GM18873 (cell line): ENCODE results near the gene KEL.

Source experiments
- ATAC-seq: cut with Tn5 transposase; IDR thresholded peaks from one replicate; pipeline ENCODE4 v1.9.1; 2021; ENCODE audit warnings: mild to moderate bottlenecking, moderate library complexity, moderate number of reproducible peaks; ENCODE audit not compliant: unreplicated experiment, low FRiP score

KEL gene

GRCh38 chr7:142933092-142933475 lies 29.1 kb downstream of the KEL start:
- no peak for ATAC-seq

GRCh38 chr7:142932386-142933091 lies 29.6 kb downstream of the KEL start:
- ATAC-seq = no peak

GRCh38 chr7:142930126-142930730 lies 31.9 kb downstream of the KEL start:
- ATAC-seq = no peak

- no peak for ATAC-seq
Measured at GRCh38 chr7:142927949-142928348, 34.2 kb downstream of the KEL start.

GRCh38 chr7:142927085-142927745 lies 34.9 kb downstream of the KEL start:
- ATAC-seq = no peak

GRCh38 chr7:142925413-142925812 lies 36.8 kb downstream of the KEL start:
- no peak for ATAC-seq

GRCh38 chr7:142923391-142923790 lies 38.8 kb downstream of the KEL start:
- no peak for ATAC-seq

GRCh38 chr7:142919656-142920055 lies 42.5 kb downstream of the KEL start:
- no peak for ATAC-seq

GRCh38 chr7:142918901-142919300 lies 43.3 kb downstream of the KEL start:
- no peak for ATAC-seq

- no peak for ATAC-seq
Measured at GRCh38 chr7:142917447-142917846, 44.7 kb downstream of the KEL start.

- no peak for ATAC-seq
Measured at GRCh38 chr7:142916508-142916907, 45.7 kb downstream of the KEL start.

- no peak for ATAC-seq
Measured at GRCh38 chr7:142915315-142915714, 46.8 kb downstream of the KEL start.

GRCh38 chr7:142914121-142914520 lies 48.0 kb downstream of the KEL start:
- no peak for ATAC-seq

- ATAC-seq = no peak
Measured at GRCh38 chr7:142913566-142913965, 48.6 kb downstream of the KEL start.

- no peak for ATAC-seq
Measured at GRCh38 chr7:142913051-142913450, 49.1 kb downstream of the KEL start.

GRCh38 chr7:142910481-142910880 lies 51.7 kb downstream of the KEL start:
- ATAC-seq = no peak

- ATAC-seq = no peak
Measured at GRCh38 chr7:142910031-142910433, 52.1 kb downstream of the KEL start.

GRCh38 chr7:142908921-142909890 lies 53.0 kb downstream of the KEL start:
- ATAC-seq = no peak

GRCh38 chr7:142908290-142908689 lies 53.9 kb downstream of the KEL start:
- no peak for ATAC-seq

- no peak for ATAC-seq
Measured at GRCh38 chr7:142906643-142907042, 55.5 kb downstream of the KEL start.

- no peak for ATAC-seq
Measured at GRCh38 chr7:142905759-142906158, 56.4 kb downstream of the KEL start.
